Common myeloid progenitor, CD34-positive (primary cell): ENCODE results near the gene SLC17A2.
A peak's percentile ranks its signal among the peaks of the same experiment; 100 is the strongest.
"Not testable (repeated sequence)": the region's sequence is repeated elsewhere in the genome, so short reads cannot be mapped to it uniquely, and the experiment has no call there.

Experiments
- CTCF ChIA-PET: fragments of 350-600 bp; sonication (Branson Sonifier 250); formaldehyde crosslinking; loops from one replicate; lab custom pipeline; 2021; ENCODE audit warnings: antibody characterized with exemption; lab: Charles Lee
- POLR2A ChIA-PET: fragments of 350-600 bp; sonication (Branson Sonifier 250); formaldehyde crosslinking; loops from one replicate; lab custom pipeline; 2021; ENCODE audit warnings: antibody characterized with exemption; lab: Charles Lee
- DNase-seq, 3 donors: peaks; one replicate each; pipeline versions ENCODE4 v3.0.0 to v3.0.0-alpha.2; 2013
- H3K27ac ChIP-seq, 2 experiments: 1 replicate in 1 of 2; 2 replicates in 1 of 2; pipeline ENCODE4 v1.7.0; 2013; ENCODE audit warnings: inconsistent platforms in 2 of 2, low read length in 2 of 2, mild to moderate bottlenecking in 2 of 2, low read depth in 1 of 2, moderate library complexity in 1 of 2; ENCODE audit not compliant: severe bottlenecking in 2 of 2, insufficient read depth in 1 of 2, poor library complexity in 1 of 2
- H3K27me3 ChIP-seq, 5 experiments: replicated peaks in 2 of 5; 1 replicate in 3 of 5; 2 replicates in 2 of 5; pipeline versions ENCODE4 v1.6.1 to v1.7.0; 2013; ENCODE audit warnings: low read length in 4 of 5, mild to moderate bottlenecking in 2 of 5, moderate library complexity in 2 of 5, inconsistent platforms in 1 of 5; ENCODE audit not compliant: insufficient read depth in 5 of 5, control insufficient read depth in 4 of 5
- H3K36me3 ChIP-seq, 4 experiments: 1 replicate in 2 of 4; 2 replicates in 2 of 4; pipeline versions ENCODE4 v1.6.1 to v1.7.0; 2013; ENCODE audit warnings: low read length in 3 of 4, control low read depth in 1 of 4, mild to moderate bottlenecking in 1 of 4; ENCODE audit not compliant: control insufficient read depth in 4 of 4, insufficient read depth in 4 of 4
- H3K4me1 ChIP-seq, 4 experiments: 1 replicate in 3 of 4; 2 replicates in 1 of 4; pipeline versions ENCODE4 v1.6.1 to v1.7.1; 2013; ENCODE audit warnings: low read length in 3 of 4, mild to moderate bottlenecking in 3 of 4, control low read depth in 1 of 4, inconsistent platforms in 1 of 4, moderate library complexity in 1 of 4; ENCODE audit not compliant: control insufficient read depth in 4 of 4, insufficient read depth in 4 of 4; ENCODE audit errors: control extremely low read depth in 1 of 4
- H3K4me3 ChIP-seq, 7 experiments: 1 replicate in 4 of 7; 2 replicates in 3 of 7; pipeline versions ENCODE4 v1.5.1 to v1.7.0; 2013; ENCODE audit warnings: mild to moderate bottlenecking in 7 of 7, low read length in 6 of 7, moderate library complexity in 6 of 7, inconsistent platforms in 2 of 7, low read depth in 2 of 7, control low read depth in 1 of 7; ENCODE audit not compliant: insufficient read depth in 4 of 7, control insufficient read depth in 1 of 7; ENCODE audit errors: extremely low read depth in 1 of 7
- H3K9me3 ChIP-seq, 5 experiments: 1 replicate in 4 of 5; 2 replicates in 1 of 5; pipeline versions ENCODE4 v1.6.1 to v1.7.1; 2013; ENCODE audit warnings: low read length in 4 of 5, mild to moderate bottlenecking in 2 of 5, inconsistent platforms in 1 of 5, low read depth in 1 of 5, moderate library complexity in 1 of 5; ENCODE audit not compliant: control insufficient read depth in 4 of 5, insufficient read depth in 2 of 5; ENCODE audit errors: control extremely low read depth in 1 of 5
- WGBS: methylation state at CpG from one replicate; pipeline ENCODE4 v1.1.5; 2013; ENCODE audit not compliant: insufficient coverage; 5-methylcytosine and 5-hydroxymethylcytosine counted together

The SLC17A2 gene

GRCh38 chr6:25951296-25952032 is 21.0 kb upstream of the SLC17A2 start:
- H3K27ac ChIP-seq: no peak overlapping the region
- H3K27me3 ChIP-seq: no peaks in the 10 kb centered on the region
- H3K4me1 ChIP-seq: peaks cover 0 to 2% (median 0%) of the 10 kb centered on the region in 4 experiments
- H3K4me3 ChIP-seq: no peak overlapping the region
- WGBS: 97% methylated on average over 7 of the region's 7 CpGs
- no peaks in the 10 kb centered on the region for H3K36me3 ChIP-seq
- H3K9me3 ChIP-seq: no peaks in the 10 kb centered on the region
- DNase-seq: no peak
- POLR2A ChIA-PET: no interaction called here
- CTCF ChIA-PET: no interaction called here

- 100% methylated on average over 4 of the region's 4 CpGs for WGBS
- ChIA-PET POLR2A (no interaction called here), CTCF (interaction anchor here (1.1 kb wide), 1 partner anchor 12 kb away, joined by 3 read pairs; no protein-coding TSS in a partner anchor)
Measured at GRCh38 chr6:25950297-25950696, 19.8 kb upstream of the SLC17A2 start.

GRCh38 chr6:25949695-25950094 is 19.2 kb upstream of the SLC17A2 start:
- Histone ChIP-seq H3K9me3 (no peaks in the 10 kb centered on the region), H3K4me3 (no peak overlapping the region), H3K27ac (no peak overlapping the region), H3K27me3 (no peaks in the 10 kb centered on the region), H3K36me3 (no peaks in the 10 kb centered on the region), H3K4me1 (peaks cover 0 to 6% (median 0%) of the 10 kb centered on the region in 4 experiments)
- WGBS: no CpG with 5 or more reads among the region's 1 CpG
- ChIA-PET CTCF (interaction anchor here (1.1 kb wide), 1 partner anchor 12 kb away, joined by 3 read pairs; no protein-coding TSS in a partner anchor), POLR2A (no interaction called here)
- no peak for DNase-seq

More at GRCh38 chr6:25950297-25950696, 19.8 kb upstream of the SLC17A2 start:
- no peak overlapping the region for H3K4me3 ChIP-seq
- peaks cover 0 to 2% (median 0%) of the 10 kb centered on the region in 4 experiments for H3K4me1 ChIP-seq
- no peak overlapping the region for H3K27ac ChIP-seq
- no peaks in the 10 kb centered on the region for H3K36me3 ChIP-seq
- H3K27me3 ChIP-seq: no peaks in the 10 kb centered on the region
- H3K9me3 ChIP-seq: no peaks in the 10 kb centered on the region
- no peak for DNase-seq

- H3K27me3 ChIP-seq, H3K4me1 ChIP-seq, CTCF ChIA-PET, POLR2A ChIA-PET, H3K27ac ChIP-seq, H3K4me3 ChIP-seq, H3K36me3 ChIP-seq, H3K9me3 ChIP-seq, DNase-seq: not testable (repeated sequence)
- 100% methylated on average over 2 of the region's 3 CpGs for WGBS
Measured at GRCh38 chr6:25947492-25947891, 17.0 kb upstream of the SLC17A2 start.

- Histone ChIP-seq H3K4me3 (no peak overlapping the region), H3K4me1 (peaks cover 0 to 7% (median 1%) of the 10 kb centered on the region in 4 experiments), H3K36me3 (no peaks in the 10 kb centered on the region), H3K27me3 (no peaks in the 10 kb centered on the region), H3K27ac (no peak overlapping the region), H3K9me3 (no peaks in the 10 kb centered on the region)
- ChIA-PET CTCF (interaction anchor here (0.6 kb wide), 1 partner anchor 432 kb away, joined by 3 read pairs; no protein-coding TSS in a partner anchor), POLR2A (no interaction called here)
- DNase-seq: peak in 1 of 3 donors; percentile 38
- no CpG with 5 or more reads among the region's 2 CpGs for WGBS
Measured at GRCh38 chr6:25946631-25947030, 16.1 kb upstream of the SLC17A2 start.

- H3K27ac ChIP-seq, H3K27me3 ChIP-seq, H3K4me3 ChIP-seq, CTCF ChIA-PET, H3K4me1 ChIP-seq, H3K9me3 ChIP-seq, DNase-seq, H3K36me3 ChIP-seq, POLR2A ChIA-PET: not testable (repeated sequence)
- 100% methylated on average over 1 of the region's 3 CpGs for WGBS
Measured at GRCh38 chr6:25945738-25946137, 15.2 kb upstream of the SLC17A2 start.
